Mononuclear cell (primary cell): ENCODE results near the gene CREB3. TPM values are rescaled to one million over a fixed set of nuclear protein-coding genes. Genes with fewer than 3 reads are reported as not detected.
A peak's percentile ranks its signal among the peaks of the same experiment; 100 is the strongest.

ENCODE experiments used
- H3K27me3 ChIP-seq: 2 replicates; pipeline ENCODE4 v1.6.0; 2011; ENCODE audit warnings: low read length, control low read depth; ENCODE audit not compliant: insufficient read depth
- H3K4me1 ChIP-seq: 2 replicates; pipeline ENCODE4 v1.5.1; 2011; ENCODE audit warnings: mild to moderate bottlenecking, low read length, control low read depth; ENCODE audit not compliant: insufficient read depth
- H3K4me3 ChIP-seq: 2 replicates; pipeline ENCODE4 v1.5.1; 2011; ENCODE audit warnings: mild to moderate bottlenecking, low read length, moderate library complexity
- H3K9me3 ChIP-seq: 2 replicates; pipeline ENCODE4 v1.5.1; 2011; ENCODE audit warnings: low read depth, mild to moderate bottlenecking, control low read depth, low read length
- total RNA-seq: library from RNA; depleted of rRNA; stranded (reverse); fragments of >200 nt; gene quantifications from one replicate; pipeline ENCODE4 v1.2.3, GENCODE V29; 2012

The CREB3 gene
- 15.7 TPM for total RNA-seq

- Histone ChIP-seq H3K9me3 (no peaks in the 10 kb centered on the region), H3K4me1 (peaks cover 65% of the 10 kb centered on the region), H3K4me3 (peak within 1 kb of the TSS; percentile 77), H3K27me3 (no peaks in the 10 kb centered on the region)
Observed at GRCh38 chr9:35732185-35732799, at the start of gene CREB3, which contains the start of gene TLN1. Gene CREB3 (plus strand): TSS chr9:35732666. CDS start chr9:35732773, 107 bp downstream. Gene TLN1 (minus strand): TSS chr9:35732195. CDS start chr9:35725694, 6,501 bp downstream.

GRCh38 chr9:35683323-35683722 is 49.1 kb upstream of the CREB3 start:
- H3K27me3 ChIP-seq = no peaks in the 10 kb centered on the region
- no peaks in the 10 kb centered on the region for H3K4me1 ChIP-seq
- H3K4me3 ChIP-seq = no peak overlapping the region
- no peaks in the 10 kb centered on the region for H3K9me3 ChIP-seq

GRCh38 chr9:35684921-35685320 is 47.5 kb upstream of the CREB3 start:
- Histone ChIP-seq H3K4me3 (no peak overlapping the region), H3K27me3 (no peaks in the 10 kb centered on the region), H3K9me3 (no peaks in the 10 kb centered on the region), H3K4me1 (peaks cover 5% of the 10 kb centered on the region)

- peaks cover 9% of the 10 kb centered on the region for H3K4me1 ChIP-seq
- no peaks in the 10 kb centered on the region for H3K9me3 ChIP-seq
- no peak overlapping the region for H3K4me3 ChIP-seq
- H3K27me3 ChIP-seq = no peaks in the 10 kb centered on the region
Observed at GRCh38 chr9:35685506-35685905, 47.0 kb upstream of the CREB3 start.

GRCh38 chr9:35686222-35687203 is 46.0 kb upstream of the CREB3 start:
- no peaks in the 10 kb centered on the region for H3K9me3 ChIP-seq
- no peak overlapping the region for H3K4me3 ChIP-seq
- no peaks in the 10 kb centered on the region for H3K27me3 ChIP-seq
- H3K4me1 ChIP-seq = peaks cover 14% of the 10 kb centered on the region

- H3K4me3 ChIP-seq = no peak overlapping the region
- no peaks in the 10 kb centered on the region for H3K27me3 ChIP-seq
- H3K4me1 ChIP-seq = peaks cover 17% of the 10 kb centered on the region
- H3K9me3 ChIP-seq = no peaks in the 10 kb centered on the region
Observed at GRCh38 chr9:35687306-35687705, 45.2 kb upstream of the CREB3 start.

- Histone ChIP-seq H3K4me1 (peaks cover 17% of the 10 kb centered on the region), H3K4me3 (no peak overlapping the region), H3K27me3 (no peaks in the 10 kb centered on the region), H3K9me3 (no peaks in the 10 kb centered on the region)
Observed at GRCh38 chr9:35687972-35688557, 44.4 kb upstream of the CREB3 start.

- Histone ChIP-seq H3K4me3 (no peak overlapping the region), H3K4me1 (peaks cover 17% of the 10 kb centered on the region), H3K9me3 (no peaks in the 10 kb centered on the region), H3K27me3 (no peaks in the 10 kb centered on the region)
Observed at GRCh38 chr9:35688558-35689541, 43.6 kb upstream of the CREB3 start.

GRCh38 chr9:35689542-35690293 is 42.7 kb upstream of the CREB3 start, which contains the start of gene TPM2:
Gene TPM2 (minus strand): TSS chr9:35689925. CDS start chr9:35689817, 108 bp downstream.
- Histone ChIP-seq H3K27me3 (no peaks in the 10 kb centered on the region), H3K4me3 (peak within 1 kb of the TSS; percentile 55), H3K4me1 (peaks cover 17% of the 10 kb centered on the region), H3K9me3 (no peaks in the 10 kb centered on the region)

- Histone ChIP-seq H3K27me3 (no peaks in the 10 kb centered on the region), H3K9me3 (no peaks in the 10 kb centered on the region), H3K4me3 (peak overlapping the region; percentile 55)
Observed at GRCh38 chr9:35690294-35690613, 42.2 kb upstream of the CREB3 start.

GRCh38 chr9:35690614-35691333 is 41.7 kb upstream of the CREB3 start:
- H3K4me3 ChIP-seq = peak overlapping the region; percentile 55
- no peaks in the 10 kb centered on the region for H3K9me3 ChIP-seq
- H3K4me1 ChIP-seq = peaks cover 17% of the 10 kb centered on the region
- no peaks in the 10 kb centered on the region for H3K27me3 ChIP-seq

More at GRCh38 chr9:35690294-35690613, 42.2 kb upstream of the CREB3 start:
- H3K4me1 ChIP-seq = peaks cover 17% of the 10 kb centered on the region

GRCh38 chr9:35691334-35691650 is 41.2 kb upstream of the CREB3 start:
- Histone ChIP-seq H3K9me3 (no peaks in the 10 kb centered on the region), H3K4me3 (peak overlapping the region; percentile 55), H3K27me3 (no peaks in the 10 kb centered on the region), H3K4me1 (peaks cover 19% of the 10 kb centered on the region)

- H3K9me3 ChIP-seq = no peaks in the 10 kb centered on the region
- no peaks in the 10 kb centered on the region for H3K27me3 ChIP-seq
- no peak overlapping the region for H3K4me3 ChIP-seq
- peaks cover 21% of the 10 kb centered on the region for H3K4me1 ChIP-seq
Observed at GRCh38 chr9:35691757-35692301, 40.6 kb upstream of the CREB3 start.
